HFF-Myc (cell line): ENCODE data around the gene KIAA0232.
A peak's percentile ranks its signal among the peaks of the same experiment; 100 is the strongest.

Experiments used
- DNase-seq: peaks from one replicate; pipeline ENCODE4 v3.0.0-alpha.2; 2011; ENCODE audit warnings: low read depth; ENCODE audit errors: extremely low read depth
- H3K4me3 ChIP-seq: replicated peaks from 2 replicates; pipeline ENCODE4 v1.5.1; 2011; ENCODE audit warnings: low read depth, mild to moderate bottlenecking, control low read depth, low read length
- CTCF ChIP-seq: IDR thresholded peaks from 2 replicates; pipeline ENCODE4 v1.5.1; 2012; ENCODE audit warnings: mild to moderate bottlenecking, low read depth, low read length, control low read depth; ENCODE audit errors: missing control alignments

Gene KIAA0232

GRCh38 chr4:6852582-6852981, 70.1 kb downstream of the KIAA0232 start:
- TF ChIP-seq CTCF: no peak
- no peak for DNase-seq
- H3K4me3 ChIP-seq: no peak overlapping the region

GRCh38 chr4:6854098-6854744, 71.7 kb downstream of the KIAA0232 start:
- DNase-seq: no peak
- H3K4me3 ChIP-seq: no peak overlapping the region
- TF ChIP-seq CTCF: no peak

- TF ChIP-seq CTCF: no peak
- peak; percentile 60 for DNase-seq
- H3K4me3 ChIP-seq: no peak overlapping the region
Observed at GRCh38 chr4:6855692-6856297, 73.3 kb downstream of the KIAA0232 start.

- no peak overlapping the region for H3K4me3 ChIP-seq
- no peak for DNase-seq
- TF ChIP-seq CTCF: no peak
Observed at GRCh38 chr4:6856391-6856790, 73.9 kb downstream of the KIAA0232 start.

- no peak overlapping the region for H3K4me3 ChIP-seq
- no peak for TF ChIP-seq CTCF
- no peak for DNase-seq
Observed at GRCh38 chr4:6857009-6857882, 74.7 kb downstream of the KIAA0232 start.

GRCh38 chr4:6858997-6859396, 76.5 kb downstream of the KIAA0232 start:
- no peak for TF ChIP-seq CTCF
- H3K4me3 ChIP-seq: no peak overlapping the region
- no peak for DNase-seq
